Chondrocyte (in vitro differentiated cells): ENCODE results near the gene COQ9. TPM values are rescaled to one million over a fixed set of nuclear protein-coding genes. Genes with fewer than 3 reads are reported as not detected.
"Not testable (repeated sequence)": the region's sequence is repeated elsewhere in the genome, so short reads cannot be mapped to it uniquely, and the experiment has no call there.

Experiments used
- DNase-seq: peaks from one replicate; pipeline ENCODE4 v3.0.0; 2021; ENCODE audit warnings: mixed read lengths, low spot score
- H3K27ac Mint-ChIP-seq: one replicate; pipeline ENCODE4 v1.8.0; 2021; ENCODE audit warnings: mild to moderate bottlenecking, moderate library complexity, mixed read lengths; ENCODE audit not compliant: unreplicated experiment
- H3K27me3 Mint-ChIP-seq: 2 replicates; pipeline ENCODE4 v1.8.0; 2021; ENCODE audit warnings: low read depth, mixed read lengths
- H3K36me3 Mint-ChIP-seq: 2 replicates; pipeline ENCODE4 v1.8.0; 2021; ENCODE audit warnings: low read depth, mixed read lengths
- H3K4me1 Mint-ChIP-seq: 2 replicates; pipeline ENCODE4 v1.8.0; 2021; ENCODE audit warnings: low read depth, mild to moderate bottlenecking, mixed read lengths
- H3K4me3 Mint-ChIP-seq: one replicate; pipeline ENCODE4 v1.8.0; 2021; ENCODE audit warnings: mild to moderate bottlenecking, moderate library complexity, mixed read lengths; ENCODE audit not compliant: unreplicated experiment
- H3K9me3 Mint-ChIP-seq: 2 replicates; pipeline ENCODE4 v1.8.0; 2021; ENCODE audit warnings: low read depth, mixed read lengths
- long read RNA-seq: library from polyadenylated mRNA; stranded (forward); transcript quantifications from one replicate; pipeline ENCODE4 v2.0.0, GENCODE V29; 2021
- total RNA-seq: library from RNA; stranded (reverse); gene quantifications from 3 replicates; pipeline ENCODE4 v1.2.1, GENCODE V29; 2021
- TF ChIP-seq, protein P1 (sequence below): fragments of 200-600 bp; sonication (generic); IDR thresholded peaks from 2 replicates; pipeline ENCODE4 v1.5.0; 2021; ENCODE audit warnings: antibody characterized with exemption, mild to moderate bottlenecking, moderate library complexity

The COQ9 gene, protein sequence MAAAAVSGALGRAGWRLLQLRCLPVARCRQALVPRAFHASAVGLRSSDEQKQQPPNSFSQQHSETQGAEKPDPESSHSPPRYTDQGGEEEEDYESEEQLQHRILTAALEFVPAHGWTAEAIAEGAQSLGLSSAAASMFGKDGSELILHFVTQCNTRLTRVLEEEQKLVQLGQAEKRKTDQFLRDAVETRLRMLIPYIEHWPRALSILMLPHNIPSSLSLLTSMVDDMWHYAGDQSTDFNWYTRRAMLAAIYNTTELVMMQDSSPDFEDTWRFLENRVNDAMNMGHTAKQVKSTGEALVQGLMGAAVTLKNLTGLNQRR
- 30.9 to 40.8 TPM (median 31.6 TPM) in 3 replicates for total RNA-seq
- long read RNA-seq, transcript COQ9-201 (9 exons, 1,677 nt): major isoform, 87 of 93 reads
- long read RNA-seq, partial matches to known transcripts: 0 of 93 reads
- long read RNA-seq, other reads (novel, unspliced or antisense): 5 of 93 reads

- peak within 1 kb of the TSS; percentile 88 for H3K27ac Mint-ChIP-seq
- peaks cover 3% of the 10 kb centered on the region for H3K36me3 Mint-ChIP-seq
- peaks cover 24% of the 10 kb centered on the region for H3K4me1 Mint-ChIP-seq
- no peaks in the 10 kb centered on the region for H3K27me3 Mint-ChIP-seq
- peak; percentile 97 for DNase-seq
- peak within 1 kb of the TSS; percentile 89 for H3K4me3 Mint-ChIP-seq
- no peaks in the 10 kb centered on the region for H3K9me3 Mint-ChIP-seq
- TF ChIP-seq, protein P1, sequence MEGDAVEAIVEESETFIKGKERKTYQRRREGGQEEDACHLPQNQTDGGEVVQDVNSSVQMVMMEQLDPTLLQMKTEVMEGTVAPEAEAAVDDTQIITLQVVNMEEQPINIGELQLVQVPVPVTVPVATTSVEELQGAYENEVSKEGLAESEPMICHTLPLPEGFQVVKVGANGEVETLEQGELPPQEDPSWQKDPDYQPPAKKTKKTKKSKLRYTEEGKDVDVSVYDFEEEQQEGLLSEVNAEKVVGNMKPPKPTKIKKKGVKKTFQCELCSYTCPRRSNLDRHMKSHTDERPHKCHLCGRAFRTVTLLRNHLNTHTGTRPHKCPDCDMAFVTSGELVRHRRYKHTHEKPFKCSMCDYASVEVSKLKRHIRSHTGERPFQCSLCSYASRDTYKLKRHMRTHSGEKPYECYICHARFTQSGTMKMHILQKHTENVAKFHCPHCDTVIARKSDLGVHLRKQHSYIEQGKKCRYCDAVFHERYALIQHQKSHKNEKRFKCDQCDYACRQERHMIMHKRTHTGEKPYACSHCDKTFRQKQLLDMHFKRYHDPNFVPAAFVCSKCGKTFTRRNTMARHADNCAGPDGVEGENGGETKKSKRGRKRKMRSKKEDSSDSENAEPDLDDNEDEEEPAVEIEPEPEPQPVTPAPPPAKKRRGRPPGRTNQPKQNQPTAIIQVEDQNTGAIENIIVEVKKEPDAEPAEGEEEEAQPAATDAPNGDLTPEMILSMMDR: no peak
Observed at GRCh38 chr16:57447186-57447962, at the start of gene COQ9, which contains the start of gene CIAPIN1. Gene COQ9 (plus strand): TSS chr16:57447479. CDS start chr16:57447506, 27 bp downstream. Gene CIAPIN1 (minus strand): TSS chr16:57447385. CDS start chr16:57440928, 6,457 bp downstream.

DNA sequence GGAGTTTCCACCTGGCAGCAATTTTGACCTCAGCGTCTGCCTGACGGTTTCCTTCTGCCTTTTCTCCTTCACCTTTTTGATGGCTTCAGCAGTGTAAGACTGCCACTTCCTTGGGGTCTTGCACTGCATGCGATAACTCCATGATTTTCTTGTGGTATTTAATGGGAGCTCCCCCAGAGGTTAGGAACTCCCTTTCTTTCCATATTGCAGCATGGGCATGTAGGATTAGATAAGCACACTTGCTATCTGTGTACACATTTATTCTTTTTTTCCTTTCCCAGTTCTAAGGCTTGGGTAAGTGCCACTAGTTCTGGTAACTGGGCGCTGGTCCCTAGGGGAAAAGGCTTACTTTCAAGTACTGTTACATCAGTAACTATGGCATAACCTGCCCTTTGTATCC is 49.8 kb upstream of the COQ9 start:
- not testable (repeated sequence) for H3K36me3 Mint-ChIP-seq, H3K4me3 Mint-ChIP-seq, H3K27me3 Mint-ChIP-seq, H3K27ac Mint-ChIP-seq, DNase-seq, H3K9me3 Mint-ChIP-seq, H3K4me1 Mint-ChIP-seq

DNA sequence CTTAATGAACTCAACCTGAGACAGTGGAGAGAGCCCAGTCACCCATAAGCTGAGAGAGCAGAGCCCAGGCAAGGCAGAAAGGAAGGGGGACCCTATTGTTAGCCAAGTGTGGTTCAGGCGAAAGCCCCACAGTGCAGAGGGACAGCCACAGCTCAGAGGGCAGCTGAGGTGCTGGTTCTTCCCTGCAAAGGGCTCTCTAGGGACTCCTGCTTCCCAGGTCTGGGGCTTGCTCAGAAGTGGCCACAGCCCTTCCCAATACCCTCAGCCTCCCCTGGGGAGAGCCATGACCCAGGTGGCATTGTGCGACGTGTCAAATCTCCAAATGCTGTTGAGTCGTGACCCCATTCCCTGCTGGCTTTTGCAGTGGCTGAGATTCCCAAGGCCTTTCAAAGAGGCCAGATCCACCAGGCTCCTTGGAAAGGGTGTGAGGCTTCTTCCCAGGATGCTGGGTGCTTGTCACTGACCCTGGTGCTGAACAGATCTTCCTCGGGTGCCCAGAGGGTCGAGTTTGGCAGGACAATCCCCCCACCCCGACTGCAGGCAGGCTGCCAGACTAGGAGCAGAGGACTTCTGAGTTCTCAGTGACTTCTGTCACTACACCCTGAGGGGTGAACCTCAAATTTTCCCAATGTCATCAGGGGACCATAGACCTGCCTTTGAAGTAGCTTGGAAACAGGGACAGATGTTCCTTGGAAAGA is 45.2 kb upstream of the COQ9 start:
- no peaks in the 10 kb centered on the region for H3K4me1 Mint-ChIP-seq
- DNase-seq: no peak
- peaks cover 27% of the 10 kb centered on the region for H3K27me3 Mint-ChIP-seq
- H3K4me3 Mint-ChIP-seq: no peak overlapping the region
- TF ChIP-seq, protein P1: no peak
- no peak overlapping the region for H3K27ac Mint-ChIP-seq
- no peaks in the 10 kb centered on the region for H3K9me3 Mint-ChIP-seq
- H3K36me3 Mint-ChIP-seq: no peaks in the 10 kb centered on the region

GRCh38 chr16:57403965-57404817 is 43.1 kb upstream of the COQ9 start, which contains the start of gene CCL17:
Gene CCL17 (plus strand): TSS chr16:57404767. CDS start chr16:57413933, 9,166 bp downstream.
- Mint-ChIP-seq H3K27ac (no peak within 1 kb of the TSS), H3K9me3 (no peaks in the 10 kb centered on the region), H3K4me3 (no peak within 1 kb of the TSS), H3K36me3 (no peaks in the 10 kb centered on the region), H3K4me1 (no peaks in the 10 kb centered on the region), H3K27me3 (peaks cover 27% of the 10 kb centered on the region)
- DNase-seq: no peak
- TF ChIP-seq, protein P1: no peak

GRCh38 chr16:57405097-57405496 is 42.2 kb upstream of the COQ9 start:
- no peaks in the 10 kb centered on the region for H3K9me3 Mint-ChIP-seq
- H3K36me3 Mint-ChIP-seq: no peaks in the 10 kb centered on the region
- no peak for DNase-seq
- H3K4me1 Mint-ChIP-seq: peaks cover 2% of the 10 kb centered on the region
- TF ChIP-seq, protein P1: no peak
- H3K4me3 Mint-ChIP-seq: no peak overlapping the region
- peaks cover 26% of the 10 kb centered on the region for H3K27me3 Mint-ChIP-seq
- no peak overlapping the region for H3K27ac Mint-ChIP-seq
